NCI-H2081 treated with DMSO at 0.1 percent for 48 hours (cell line): Measurements from ENCODE around the gene FXYD7.
"Not testable (repeated sequence)": the region's sequence is repeated elsewhere in the genome, so short reads cannot be mapped to it uniquely, and the experiment has no call there.

Experiments
- DNase-seq: peaks from one replicate; lab custom pipeline; 2025; lab: John Stamatoyannopoulos, UW

FXYD7 gene

GRCh38 chr19:35127871-35128270 is 15.2 kb upstream of the FXYD7 start:
- DNase-seq: no peak

GRCh38 chr19:35128398-35129057 is 14.5 kb upstream of the FXYD7 start:
- DNase-seq: no peak

GRCh38 chr19:35129724-35130274 is 13.3 kb upstream of the FXYD7 start:
- not testable (repeated sequence) for DNase-seq

- DNase-seq: no peak
Measured at GRCh38 chr19:35130761-35131720, 12.0 kb upstream of the FXYD7 start.

- DNase-seq: no peak
Measured at GRCh38 chr19:35132254-35132653, 10.8 kb upstream of the FXYD7 start.

GRCh38 chr19:35133826-35134225 is 9.2 kb upstream of the FXYD7 start:
- no peak for DNase-seq

GRCh38 chr19:35134601-35135242 is 8.3 kb upstream of the FXYD7 start, which contains the start of gene LGI4:
Gene LGI4 (minus strand): TSS chr19:35135059. CDS start chr19:35134680, 379 bp downstream.
- DNase-seq: no peak

GRCh38 chr19:35135389-35135909 is 7.6 kb upstream of the FXYD7 start:
- no peak for DNase-seq

GRCh38 chr19:35136231-35136630 is 6.8 kb upstream of the FXYD7 start:
- DNase-seq: no peak

GRCh38 chr19:35136977-35137702 is 5.9 kb upstream of the FXYD7 start:
- no peak for DNase-seq

- DNase-seq: no peak
Measured at GRCh38 chr19:35138305-35138892, 4.7 kb upstream of the FXYD7 start, which contains the start of gene FXYD1. Gene FXYD1 (plus strand): TSS chr19:35138824. CDS start chr19:35140080, 1,256 bp downstream.

- DNase-seq: no peak
Measured at GRCh38 chr19:35140207-35140961, 2.7 kb upstream of the FXYD7 start.

GRCh38 chr19:35140962-35141836 is 1.9 kb upstream of the FXYD7 start:
- no peak for DNase-seq

- DNase-seq: no peak
Measured at GRCh38 chr19:35141837-35142605, 1.0 kb upstream of the FXYD7 start.

- DNase-seq: no peak
Measured at GRCh38 chr19:35142606-35143230, 337 bp upstream of the FXYD7 start.

GRCh38 chr19:35143818-35144217 is 763 bp downstream of the FXYD7 start:
- no peak for DNase-seq

- DNase-seq: no peak
Measured at GRCh38 chr19:35144259-35144599, 1.2 kb downstream of the FXYD7 start.
